H1 (cell line): ENCODE data around the gene MLKL. TPM values are rescaled to one million over a fixed set of nuclear protein-coding genes. Genes with fewer than 3 reads are reported as not detected.
A peak's percentile ranks its signal among the peaks of the same experiment; 100 is the strongest.

Source experiments
- CTCF ChIA-PET: fragments of 300-600 bp; sonication (Branson Sonifier 250); formaldehyde crosslinking; loops from one replicate; lab custom pipeline; 2021; ENCODE audit not compliant: partially characterized antibody; lab: Charles Lee
- POLR2A ChIA-PET: fragments of 300-600 bp; sonication (Branson Sonifier 250); formaldehyde crosslinking; loops from one replicate; lab custom pipeline; 2021; ENCODE audit warnings: inconsistent platforms; ENCODE audit not compliant: partially characterized antibody; lab: Charles Lee
- DNase-seq, 2 experiments: peaks; one replicate each; pipeline versions ENCODE4 v3.0.0 to v3.0.0-alpha.2; 2010 to 2022; ENCODE audit warnings: low spot score in 2 of 2, low read depth in 1 of 2, mixed read lengths in 1 of 2
- FAIRE-seq: peaks from 2 replicates; lab custom pipeline; 2011; peaks lifted over from hg19 to GRCh38; lab: Jason Lieb, UNC
- H2AFZ ChIP-seq: 2 replicates; pipeline ENCODE4 v1.8.1; 2012; ENCODE audit warnings: low read length, inconsistent platforms
- H2AK5ac ChIP-seq: 2 replicates; pipeline ENCODE4 v1.6.1; 2013; ENCODE audit warnings: low read depth, low read length
- H2BK120ac ChIP-seq: replicated peaks from 2 replicates; pipeline ENCODE3; 2013; ENCODE audit warnings: low read depth, low read length, inconsistent platforms
- H2BK12ac ChIP-seq: 2 replicates; pipeline ENCODE4 v1.6.1; 2013; ENCODE audit warnings: low read depth, low read length
- H2BK15ac ChIP-seq: 2 replicates; pipeline ENCODE4 v1.6.1; 2013; ENCODE audit warnings: low read length
- H2BK20ac ChIP-seq: 2 replicates; pipeline ENCODE4 v1.6.1; 2013; ENCODE audit warnings: low read length
- H2BK5ac ChIP-seq: 2 replicates; pipeline ENCODE4 v1.6.1; 2013; ENCODE audit warnings: low read depth, low read length
- H3K14ac ChIP-seq: 2 replicates; pipeline ENCODE4 v1.6.1; 2013; ENCODE audit warnings: inconsistent platforms; ENCODE audit not compliant: insufficient read length
- H3K18ac ChIP-seq: 2 replicates; pipeline ENCODE4 v1.6.1; 2013; ENCODE audit warnings: low read length; ENCODE audit errors: extremely low read depth
- H3K23ac ChIP-seq: 2 replicates; pipeline ENCODE4 v1.6.1; 2013; ENCODE audit warnings: inconsistent platforms; ENCODE audit not compliant: insufficient read length
- H3K23me2 ChIP-seq: 2 replicates; pipeline ENCODE4 v1.6.1; 2013; ENCODE audit warnings: low read depth, low read length
- H3K27ac ChIP-seq: 2 replicates; pipeline ENCODE4 v1.6.1; 2011; ENCODE audit warnings: low read depth, low read length, inconsistent platforms
- H3K27me3 ChIP-seq, 4 experiments: replicated peaks in 1 of 4; 1 replicate in 1 of 4; 2 replicates in 3 of 4; pipeline versions ENCODE4 v1.6.1 to v1.8.1; 2011 to 2013; ENCODE audit warnings: low read length in 3 of 4, mild to moderate bottlenecking in 3 of 4, inconsistent platforms in 2 of 4, mixed read lengths in 2 of 4, moderate library complexity in 1 of 4; ENCODE audit not compliant: control insufficient read depth in 3 of 4, insufficient read depth in 3 of 4; ENCODE audit errors: extremely low read depth in 1 of 4
- H3K36me3 ChIP-seq, 4 experiments: 2 replicates each; pipeline versions ENCODE4 v1.6.1 to v1.8.1; 2011 to 2013; ENCODE audit warnings: mild to moderate bottlenecking in 4 of 4, low read length in 3 of 4, moderate library complexity in 2 of 4, control low read depth in 1 of 4, inconsistent platforms in 1 of 4; ENCODE audit not compliant: insufficient read depth in 4 of 4, control insufficient read depth in 2 of 4
- H3K4ac ChIP-seq: replicated peaks from 2 replicates; pipeline ENCODE3; 2013; ENCODE audit warnings: low read length, low read depth, mixed read lengths, inconsistent platforms; ENCODE audit not compliant: insufficient read length
- H3K4me1 ChIP-seq, 4 experiments: replicated peaks in 1 of 4; 1 replicate in 1 of 4; 2 replicates in 3 of 4; pipeline versions ENCODE4 v1.6.1 to v1.8.1; 2011 to 2013; ENCODE audit warnings: low read length in 3 of 4, inconsistent platforms in 2 of 4, mixed read lengths in 1 of 4; ENCODE audit not compliant: insufficient read depth in 4 of 4, control insufficient read depth in 3 of 4
- H3K4me2 ChIP-seq, 2 experiments: 2 replicates each; pipeline versions ENCODE4 v1.6.1 to v1.8.1; 2011 to 2013; ENCODE audit warnings: low read depth in 2 of 2, low read length in 2 of 2, control low read depth in 1 of 2, inconsistent platforms in 1 of 2, mild to moderate bottlenecking in 1 of 2; ENCODE audit not compliant: insufficient read depth in 1 of 2
- H3K4me3 ChIP-seq, 4 experiments: fragments of 200-600, 300-600 bp in 1 of 4; sonication (generic), shearing (Covaris generic), sonication (Bioruptor Twin) in 1 of 4; 2 replicates each; pipeline versions ENCODE4 v1.5.1 to v1.8.1; 2011 to 2016; ENCODE audit warnings: low read length in 4 of 4, low read depth in 3 of 4, control low read depth in 2 of 4, inconsistent platforms in 2 of 4, mild to moderate bottlenecking in 2 of 4, mixed read lengths in 1 of 4, moderate library complexity in 1 of 4; ENCODE audit not compliant: insufficient read depth in 2 of 4; ENCODE audit errors: extremely low read depth in 1 of 4
- H3K56ac ChIP-seq: replicated peaks from 2 replicates; pipeline ENCODE3; 2013; ENCODE audit warnings: low read depth, mild to moderate bottlenecking, mixed read lengths, low read length, inconsistent platforms; ENCODE audit not compliant: insufficient read length
- H3K79me1 ChIP-seq: 2 replicates; pipeline ENCODE4 v1.6.1; 2013; ENCODE audit warnings: low read depth, low read length, control low read depth
- H3K79me2 ChIP-seq, 2 experiments: 2 replicates each; pipeline versions ENCODE4 v1.6.1 to v1.8.1; 2012 to 2013; ENCODE audit warnings: low read length in 2 of 2, mild to moderate bottlenecking in 2 of 2, inconsistent platforms in 1 of 2; ENCODE audit not compliant: insufficient read depth in 2 of 2, control insufficient read depth in 1 of 2
- H3K9ac ChIP-seq, 4 experiments: replicated peaks in 1 of 4; 1 replicate in 1 of 4; 2 replicates in 3 of 4; pipeline versions ENCODE4 v1.6.1 to v1.8.1; 2011 to 2013; ENCODE audit warnings: low read depth in 3 of 4, low read length in 3 of 4, control low read depth in 2 of 4, mild to moderate bottlenecking in 2 of 4, moderate library complexity in 2 of 4, inconsistent platforms in 1 of 4; ENCODE audit errors: extremely low read depth in 1 of 4
- H3K9me3 ChIP-seq, 2 experiments: 2 replicates each; pipeline versions ENCODE4 v1.6.1 to v1.8.1; 2012 to 2013; ENCODE audit warnings: mild to moderate bottlenecking in 2 of 2, moderate library complexity in 2 of 2, control low read depth in 1 of 2, inconsistent platforms in 1 of 2, low read depth in 1 of 2, low read length in 1 of 2, mixed read lengths in 1 of 2; ENCODE audit not compliant: insufficient read depth in 2 of 2
- H4K20me1 ChIP-seq, 2 experiments: replicated peaks in 1 of 2; 2 replicates each; pipeline versions ENCODE3 to v1.8.1; 2011 to 2013; ENCODE audit warnings: inconsistent platforms in 2 of 2, low read length in 2 of 2, mild to moderate bottlenecking in 1 of 2; ENCODE audit not compliant: insufficient read depth in 2 of 2, control insufficient read depth in 1 of 2
- H4K5ac ChIP-seq: 2 replicates; pipeline ENCODE4 v1.6.1; 2013; ENCODE audit warnings: low read length, low read depth, mixed read lengths, inconsistent platforms; ENCODE audit not compliant: insufficient read length
- H4K8ac ChIP-seq: 2 replicates; pipeline ENCODE4 v1.8.0; 2013; ENCODE audit warnings: mild to moderate bottlenecking, moderate library complexity, low read length, inconsistent platforms; ENCODE audit not compliant: insufficient read depth; ENCODE audit errors: extremely low read depth
- H4K91ac ChIP-seq: replicated peaks from 2 replicates; pipeline ENCODE3; 2013; ENCODE audit warnings: low read length, mixed read lengths, inconsistent platforms; ENCODE audit not compliant: insufficient read length
- CHD2 ChIP-seq: IDR thresholded peaks from 2 replicates; pipeline ENCODE4 v1.6.1; 2012; ENCODE audit warnings: low read length, improper control_type of control experiment
- KDM1A ChIP-seq: fragments of 200-600, 300-600 bp; sonication (generic); IDR thresholded peaks from 2 replicates; pipeline ENCODE4 v1.7.1; 2016; ENCODE audit warnings: mild to moderate bottlenecking, low read length, borderline replicate concordance
- WGBS, 2 experiments: shearing (Covaris generic) in 1 of 2; methylation state at CpG; one replicate each; pipeline versions ENCODE4 v1.1.6 to v1.1.7; 2013 to 2015; ENCODE audit warnings: low lambda C conversion rate in 2 of 2, mixed read lengths in 2 of 2, inconsistent platforms in 1 of 2, low coverage in 1 of 2, missing lambda C conversion rate in 1 of 2; ENCODE audit not compliant: insufficient replicate concordance in 2 of 2, insufficient coverage in 1 of 2, insufficient read length in 1 of 2; ENCODE audit errors: extremely low coverage in 1 of 2, missing lambda C conversion rate in 1 of 2; 5-methylcytosine and 5-hydroxymethylcytosine counted together
- polyA plus RNA-seq, 7 experiments: library from polyadenylated mRNA; depleted of rRNA in 3 of 7; stranded (reverse) in 5 of 7; unstranded in 2 of 7; fragments of >200 nt in 5 of 7; fragments of 200-250 nt in 2 of 7; gene quantifications; 1 replicate in 5 of 7; 2 replicates in 1 of 7; 4 replicates in 1 of 7; pipeline versions ENCODE4 v1.2.1 to v1.2.3, GENCODE V29; 2011 to 2013; ENCODE audit warnings: missing spikeins in 2 of 7, mixed read lengths in 2 of 7
- total RNA-seq: library from RNA; stranded (reverse); fragmentation: NEBNext Ultra II Directional; extraction: Animal tissue kit (Norgen Biotek cat#: 25700); gene quantifications from 2 replicates; pipeline ENCODE4 v1.2.1, GENCODE V29; 2021

MLKL gene
- total and polyA plus RNA-seq, 2 of the 8 experiments (the other 6 are each of a cell fraction or from before 2014, with no cell fraction given): 1.6 to 2.1 TPM

GRCh38 chr16:74735554-74735953 lies 34.9 kb upstream of the MLKL start:
- 97% methylated on average over 3 of the region's 3 CpGs; no CpG with 5 or more reads in 1 of the 2 experiments for WGBS, 2 experiments
- H3K79me2 ChIP-seq: no peaks in the 10 kb centered on the region
- no peaks in the 10 kb centered on the region for H3K36me3 ChIP-seq
- no peak overlapping the region; the same call in 1 of the 2 replicates for H4K8ac ChIP-seq
- no peaks in the 10 kb centered on the region for H3K9me3 ChIP-seq
- no peak overlapping the region for H3K56ac ChIP-seq
- FAIRE-seq (no peak), DNase-seq (no peak)
- H2BK120ac ChIP-seq: peak overlapping the region; percentile 96
- peak overlapping the region; percentile 86; the same call in 1 of the 2 replicates for H2BK5ac ChIP-seq
- H3K4me1 ChIP-seq: peaks cover 0 to 29% (median 23%) of the 10 kb centered on the region in 4 experiments; a peak in 6 of 7 replicates
- peak overlapping the region; percentile 97; the same call in 1 of the 2 replicates for H2BK12ac ChIP-seq
- peak overlapping the region; percentile 75 for H3K18ac ChIP-seq
- H2AK5ac ChIP-seq: peak overlapping the region; percentile 43; the same call in 1 of the 2 replicates
- no peak overlapping the region for H3K9ac ChIP-seq
- H3K27me3 ChIP-seq: no peaks in the 10 kb centered on the region
- H2BK20ac ChIP-seq: peak overlapping the region; percentile 90; the same call in 1 of the 2 replicates
- H3K23ac ChIP-seq: no peak overlapping the region
- no peaks in the 10 kb centered on the region for H3K79me1 ChIP-seq
- no peak overlapping the region for H4K5ac ChIP-seq
- H3K4ac ChIP-seq: peak overlapping the region; percentile 44
- no peak overlapping the region for H2AFZ ChIP-seq
- no peak overlapping the region for H3K27ac ChIP-seq
- peak; percentile 62; the same call in 1 of the 2 replicates for TF ChIP-seq KDM1A
- TF ChIP-seq CHD2: no peak
- no peak overlapping the region for H4K91ac ChIP-seq
- peaks cover 2% of the 10 kb centered on the region; the same call in 1 of the 2 replicates for H3K23me2 ChIP-seq
- no peak overlapping the region for H3K14ac ChIP-seq
- POLR2A ChIA-PET: interaction anchor here (1.0 kb wide), 1 partner anchor 39 kb away, joined by 3 read pairs; the partner anchor contains the start of gene FA2H
- no peak overlapping the region for H3K4me2 ChIP-seq
- H4K20me1 ChIP-seq: no peaks in the 10 kb centered on the region
- CTCF ChIA-PET: interaction anchor here (0.7 to 32.9 kb wide), 2 partner anchors 16 to 126 kb away, joined by 3 to 576 read pairs; no protein-coding TSS in a partner anchor
- no peak overlapping the region for H2BK15ac ChIP-seq
- H3K4me3 ChIP-seq: no peak overlapping the region
